Stimulated activated CD4-positive, alpha-beta T cell treated with anti-CD3 and anti-CD28 coated beads, TNF-alpha, amount 100 ng/mL, for 24 hours (primary cell): ENCODE measurements around the gene PRKCE.
A peak's percentile ranks its signal among the peaks of the same experiment; 100 is the strongest.
"Not testable (repeated sequence)": the region's sequence is repeated elsewhere in the genome, so short reads cannot be mapped to it uniquely, and the experiment has no call there.

Source experiments
- DNase-seq, 3 experiments: peaks; one replicate each; pipeline ENCODE4 v3.0.0-alpha.2; 2020; ENCODE audit warnings: low read depth in 3 of 3

The PRKCE gene

GRCh38 chr2:45889053-45889452, 237.6 kb downstream of the PRKCE start:
- DNase-seq: peak in 1 of 3 experiments; percentile 12

GRCh38 chr2:45889620-45890370, 238.3 kb downstream of the PRKCE start:
- DNase-seq: no peak

GRCh38 chr2:45890371-45890646, 238.8 kb downstream of the PRKCE start:
- DNase-seq: not testable (repeated sequence)

GRCh38 chr2:45890819-45891218, 239.3 kb downstream of the PRKCE start:
- no peak for DNase-seq

GRCh38 chr2:45891719-45892424, 240.4 kb downstream of the PRKCE start:
- no peak for DNase-seq

- DNase-seq: no peak
Measured at GRCh38 chr2:45892425-45892745, 240.9 kb downstream of the PRKCE start.

- DNase-seq: no peak
Measured at GRCh38 chr2:45892757-45893156, 241.3 kb downstream of the PRKCE start.

GRCh38 chr2:45894211-45894610, 242.7 kb downstream of the PRKCE start:
- DNase-seq: no peak

GRCh38 chr2:45895241-45895861, 243.9 kb downstream of the PRKCE start:
- DNase-seq: no peak

GRCh38 chr2:45896311-45896710, 244.8 kb downstream of the PRKCE start:
- DNase-seq: no peak

- no peak for DNase-seq
Measured at GRCh38 chr2:45897842-45898241, 246.4 kb downstream of the PRKCE start.

GRCh38 chr2:45898819-45899218, 247.3 kb downstream of the PRKCE start:
- DNase-seq: no peak

- no peak for DNase-seq
Measured at GRCh38 chr2:45899926-45900325, 248.5 kb downstream of the PRKCE start.

- DNase-seq: no peak
Measured at GRCh38 chr2:45901468-45902032, 250.1 kb downstream of the PRKCE start.

- DNase-seq: no peak
Measured at GRCh38 chr2:45902380-45902779, 250.9 kb downstream of the PRKCE start.

GRCh38 chr2:45902781-45903375, 251.4 kb downstream of the PRKCE start:
- no peak for DNase-seq

- peak in 1 of 3 experiments; percentile 12 for DNase-seq
Measured at GRCh38 chr2:45904267-45904945, 252.9 kb downstream of the PRKCE start.

- no peak for DNase-seq
Measured at GRCh38 chr2:45904946-45905631, 253.6 kb downstream of the PRKCE start.

GRCh38 chr2:45905632-45905958, 254.1 kb downstream of the PRKCE start:
- no peak for DNase-seq

- no peak for DNase-seq
Measured at GRCh38 chr2:45907592-45907991, 256.1 kb downstream of the PRKCE start.
